Panc1 (cell line): ENCODE results near the gene LNX1. TPM values are rescaled to one million over a fixed set of nuclear protein-coding genes. Genes with fewer than 3 reads are reported as not detected.

Experiments used
- ATAC-seq: fragments of 200-7000 bp; cut with Tn5 transposase; 2 replicates; pipeline ENCODE4 v1.9.1; 2020; ENCODE audit warnings: mild to moderate bottlenecking, moderate library complexity
- BruUV-seq: library from RNA; stranded (reverse); fragments of 400-500 nt; replicated peaks from 2 replicates; lab custom pipeline; 2021; lab: Mats Ljungman, UMichigan
- CTCF ChIA-PET: fragments of 300-600 bp; sonication (Branson Sonifier 250); formaldehyde crosslinking; loops from one replicate; lab custom pipeline; 2022; ENCODE audit warnings: antibody characterized with exemption; lab: Charles Lee
- POLR2A ChIA-PET: fragments of 300-600 bp; sonication (Branson Sonifier 250); formaldehyde crosslinking; loops from one replicate; lab custom pipeline; 2022; ENCODE audit warnings: antibody characterized with exemption; lab: Charles Lee
- DNase-seq: peaks from one replicate; pipeline ENCODE4 v3.0.0-alpha.2; 2010; ENCODE audit warnings: low read depth, low spot score
- H3K27ac ChIP-seq: 2 replicates; pipeline ENCODE4 v1.5.1; 2011; ENCODE audit warnings: mild to moderate bottlenecking, low read length, inconsistent platforms
- H3K27me3 ChIP-seq: fragments of 200-500 bp; sonication (Bioruptor generic); 2 replicates; pipeline ENCODE4 v1.6.0; 2014; ENCODE audit warnings: low read length, inconsistent platforms; ENCODE audit not compliant: control insufficient read depth, insufficient read depth
- H3K36me3 ChIP-seq: fragments of 200-500 bp; sonication (Bioruptor generic); 2 replicates; pipeline ENCODE4 v1.5.1; 2014; ENCODE audit warnings: inconsistent platforms, mild to moderate bottlenecking, low read length, moderate library complexity; ENCODE audit not compliant: control insufficient read depth, insufficient read depth
- H3K4me1 ChIP-seq: 2 replicates; pipeline ENCODE4 v1.5.1; 2011; ENCODE audit warnings: inconsistent platforms, mild to moderate bottlenecking, low read length, moderate library complexity; ENCODE audit not compliant: control insufficient read depth, insufficient read depth
- H3K4me3 ChIP-seq, 2 experiments: 2 replicates each; pipeline ENCODE4 v1.5.1; 2011 to 2012; ENCODE audit warnings: low read depth in 2 of 2, low read length in 2 of 2, mild to moderate bottlenecking in 2 of 2, inconsistent platforms in 1 of 2, moderate library complexity in 1 of 2
- H3K9me3 ChIP-seq: fragments of 200-500 bp; sonication (Bioruptor generic); 2 replicates; pipeline ENCODE4 v1.5.1; 2014; ENCODE audit warnings: low read depth, mild to moderate bottlenecking, inconsistent platforms, low read length, moderate library complexity; ENCODE audit not compliant: control insufficient read depth, insufficient read depth
- POLR2AphosphoS5 ChIP-seq: IDR thresholded peaks from 2 replicates; pipeline ENCODE4 v1.6.1; 2012; ENCODE audit warnings: mild to moderate bottlenecking, low read depth, low read length, moderate library complexity
- SIN3A ChIP-seq: IDR thresholded peaks from 2 replicates; pipeline ENCODE4 v1.6.1; 2012; ENCODE audit warnings: low read depth, mild to moderate bottlenecking, low read length, moderate library complexity, borderline replicate concordance; ENCODE audit not compliant: insufficient read depth
- TCF7L2 ChIP-seq: IDR thresholded peaks from 2 replicates; pipeline ENCODE4 v1.6.1; 2011; ENCODE audit warnings: mild to moderate bottlenecking, low read depth, low read length, inconsistent platforms
- in situ Hi-C: cut with HindIII; loops from 2 replicates; pipeline ENCODE4 v1.10.0; 2016; ENCODE audit warnings: low sequenced_read_pairs, low pct_unique_long_range_greater_than_20kb
- intact Hi-C: fragments of 100-400 bp; cut with micrococcal nuclease; formaldehyde crosslinking; loops from one replicate; pipeline ENCODE4 v1.10.0; 2022; ENCODE audit not compliant: unreplicated experiment
- total RNA-seq: library from RNA; stranded (reverse); gene quantifications from one replicate; pipeline ENCODE4 v1.2.1, GENCODE V29; 2021; ENCODE audit not compliant: unreplicated experiment
- TF ChIP-seq, protein P1 (sequence below), 2 experiments: IDR thresholded peaks; 2 replicates each; pipeline ENCODE4 v1.6.1; 2011 to 2012; ENCODE audit warnings: low read depth in 2 of 2, control low read depth in 1 of 2, low read length in 1 of 2, mild to moderate bottlenecking in 1 of 2, moderate library complexity in 1 of 2; ENCODE audit not compliant: insufficient read depth in 1 of 2
- TF ChIP-seq, protein P2 (sequence below): fragments of 450-650 bp; IDR thresholded peaks from 2 replicates; pipeline ENCODE4 v1.5.1; 2017; ENCODE audit warnings: mild to moderate bottlenecking

Gene LNX1
- total RNA-seq, 1 experiment from 2014 or later, result 0.18 TPM

DNA sequence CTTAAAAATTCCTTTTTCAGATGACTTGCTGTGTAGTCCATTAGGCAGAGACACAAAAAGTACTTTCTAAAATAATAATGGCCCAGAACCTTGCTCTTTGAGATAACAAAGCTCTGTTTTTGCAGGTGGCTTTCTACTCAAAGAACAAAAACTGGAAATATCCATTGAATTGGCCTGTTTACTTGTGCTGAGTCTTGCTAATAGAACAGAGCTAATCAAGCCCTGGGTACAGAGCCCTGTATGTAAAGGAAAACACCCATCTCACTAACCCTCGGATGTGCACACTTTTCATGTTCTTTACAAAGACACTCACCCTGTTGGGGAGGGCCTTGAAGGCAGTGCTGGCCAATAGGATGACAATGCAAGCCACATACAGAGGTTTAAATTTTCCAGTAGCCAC is 27.0 kb upstream of the LNX1 start:
- no peak overlapping the region for H3K27ac ChIP-seq
- no TSS peak for BruUV-seq
- no peak overlapping the region for H3K4me3 ChIP-seq
- no peaks in the 10 kb centered on the region for H3K4me1 ChIP-seq
- DNase-seq (no peak), ATAC-seq (no peak)
- intact Hi-C loops (no loop called here), in situ Hi-C loops (no loop called here)
- TF ChIP-seq POLR2AphosphoS5 (no peak), SIN3A (no peak), TCF7L2 (no peak)
- TF ChIP-seq, protein P1, sequence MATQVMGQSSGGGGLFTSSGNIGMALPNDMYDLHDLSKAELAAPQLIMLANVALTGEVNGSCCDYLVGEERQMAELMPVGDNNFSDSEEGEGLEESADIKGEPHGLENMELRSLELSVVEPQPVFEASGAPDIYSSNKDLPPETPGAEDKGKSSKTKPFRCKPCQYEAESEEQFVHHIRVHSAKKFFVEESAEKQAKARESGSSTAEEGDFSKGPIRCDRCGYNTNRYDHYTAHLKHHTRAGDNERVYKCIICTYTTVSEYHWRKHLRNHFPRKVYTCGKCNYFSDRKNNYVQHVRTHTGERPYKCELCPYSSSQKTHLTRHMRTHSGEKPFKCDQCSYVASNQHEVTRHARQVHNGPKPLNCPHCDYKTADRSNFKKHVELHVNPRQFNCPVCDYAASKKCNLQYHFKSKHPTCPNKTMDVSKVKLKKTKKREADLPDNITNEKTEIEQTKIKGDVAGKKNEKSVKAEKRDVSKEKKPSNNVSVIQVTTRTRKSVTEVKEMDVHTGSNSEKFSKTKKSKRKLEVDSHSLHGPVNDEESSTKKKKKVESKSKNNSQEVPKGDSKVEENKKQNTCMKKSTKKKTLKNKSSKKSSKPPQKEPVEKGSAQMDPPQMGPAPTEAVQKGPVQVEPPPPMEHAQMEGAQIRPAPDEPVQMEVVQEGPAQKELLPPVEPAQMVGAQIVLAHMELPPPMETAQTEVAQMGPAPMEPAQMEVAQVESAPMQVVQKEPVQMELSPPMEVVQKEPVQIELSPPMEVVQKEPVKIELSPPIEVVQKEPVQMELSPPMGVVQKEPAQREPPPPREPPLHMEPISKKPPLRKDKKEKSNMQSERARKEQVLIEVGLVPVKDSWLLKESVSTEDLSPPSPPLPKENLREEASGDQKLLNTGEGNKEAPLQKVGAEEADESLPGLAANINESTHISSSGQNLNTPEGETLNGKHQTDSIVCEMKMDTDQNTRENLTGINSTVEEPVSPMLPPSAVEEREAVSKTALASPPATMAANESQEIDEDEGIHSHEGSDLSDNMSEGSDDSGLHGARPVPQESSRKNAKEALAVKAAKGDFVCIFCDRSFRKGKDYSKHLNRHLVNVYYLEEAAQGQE (IDR thresholded peaks at IDR 0.05; ENCODE audit: insufficient read depth in 1 of 2, low read depth in 2 of 2, low read length in 1 of 2), result no peak
- TF ChIP-seq, protein P2, sequence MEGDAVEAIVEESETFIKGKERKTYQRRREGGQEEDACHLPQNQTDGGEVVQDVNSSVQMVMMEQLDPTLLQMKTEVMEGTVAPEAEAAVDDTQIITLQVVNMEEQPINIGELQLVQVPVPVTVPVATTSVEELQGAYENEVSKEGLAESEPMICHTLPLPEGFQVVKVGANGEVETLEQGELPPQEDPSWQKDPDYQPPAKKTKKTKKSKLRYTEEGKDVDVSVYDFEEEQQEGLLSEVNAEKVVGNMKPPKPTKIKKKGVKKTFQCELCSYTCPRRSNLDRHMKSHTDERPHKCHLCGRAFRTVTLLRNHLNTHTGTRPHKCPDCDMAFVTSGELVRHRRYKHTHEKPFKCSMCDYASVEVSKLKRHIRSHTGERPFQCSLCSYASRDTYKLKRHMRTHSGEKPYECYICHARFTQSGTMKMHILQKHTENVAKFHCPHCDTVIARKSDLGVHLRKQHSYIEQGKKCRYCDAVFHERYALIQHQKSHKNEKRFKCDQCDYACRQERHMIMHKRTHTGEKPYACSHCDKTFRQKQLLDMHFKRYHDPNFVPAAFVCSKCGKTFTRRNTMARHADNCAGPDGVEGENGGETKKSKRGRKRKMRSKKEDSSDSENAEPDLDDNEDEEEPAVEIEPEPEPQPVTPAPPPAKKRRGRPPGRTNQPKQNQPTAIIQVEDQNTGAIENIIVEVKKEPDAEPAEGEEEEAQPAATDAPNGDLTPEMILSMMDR, result no peak
- POLR2A ChIA-PET, result no interaction called here
- no peaks in the 10 kb centered on the region for H3K9me3 ChIP-seq
- CTCF ChIA-PET, result interaction anchor here (0.6 kb wide), 1 partner anchor 193 kb away, joined by 4 read pairs; no protein-coding TSS in a partner anchor
- no peaks in the 10 kb centered on the region for H3K27me3 ChIP-seq
- H3K36me3 ChIP-seq, result no peaks in the 10 kb centered on the region

DNA sequence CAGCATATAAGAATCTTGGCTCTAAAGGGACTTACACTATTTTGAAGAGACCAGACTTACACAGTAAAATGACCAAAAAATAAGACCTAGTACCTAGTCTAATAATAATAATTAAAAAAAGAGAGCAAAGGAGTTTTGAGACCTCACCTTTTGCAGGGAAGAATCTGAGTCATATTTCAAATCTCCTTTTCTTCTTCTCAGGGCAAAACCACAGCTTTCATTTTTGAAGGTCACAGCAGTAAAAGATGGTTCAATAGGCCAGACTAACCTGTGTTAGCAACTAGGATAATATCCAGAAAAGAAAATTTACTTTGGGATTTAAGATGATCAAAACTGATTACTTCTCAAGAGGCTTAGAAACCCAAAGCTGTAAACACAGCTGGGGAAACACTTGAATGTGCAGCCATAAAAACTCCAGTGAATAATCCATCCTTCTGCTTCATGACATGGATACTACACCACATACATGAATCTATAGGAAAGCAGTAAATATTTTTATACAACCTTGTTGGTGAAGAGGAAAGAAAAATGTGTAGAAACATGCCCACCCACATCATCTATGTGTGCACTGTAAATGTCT is 25.9 kb upstream of the LNX1 start:
- in situ Hi-C loops (no loop called here), intact Hi-C loops (no loop called here)
- CTCF ChIA-PET, result no interaction called here
- Histone ChIP-seq H3K9me3 (no peaks in the 10 kb centered on the region), H3K4me1 (no peaks in the 10 kb centered on the region), H3K4me3 (no peak overlapping the region), H3K27ac (no peak overlapping the region), H3K36me3 (no peaks in the 10 kb centered on the region), H3K27me3 (no peaks in the 10 kb centered on the region)
- ATAC-seq, result no peak
- POLR2A ChIA-PET, result no interaction called here
- no TSS peak for BruUV-seq
- DNase-seq, result no peak
- TF ChIP-seq, protein P1 (IDR thresholded peaks at IDR 0.05; ENCODE audit: insufficient read depth in 1 of 2, low read depth in 2 of 2, low read length in 1 of 2), result no peak
- TF ChIP-seq TCF7L2, result no peak
- TF ChIP-seq SIN3A, result no peak
- TF ChIP-seq POLR2AphosphoS5, result no peak
